ENCODE results near the gene TNS3.

GRCh38 chr7:47378728-47379395 is 203.0 kb downstream of the TNS3 start:
- TF ChIP-seq, protein P1, sequence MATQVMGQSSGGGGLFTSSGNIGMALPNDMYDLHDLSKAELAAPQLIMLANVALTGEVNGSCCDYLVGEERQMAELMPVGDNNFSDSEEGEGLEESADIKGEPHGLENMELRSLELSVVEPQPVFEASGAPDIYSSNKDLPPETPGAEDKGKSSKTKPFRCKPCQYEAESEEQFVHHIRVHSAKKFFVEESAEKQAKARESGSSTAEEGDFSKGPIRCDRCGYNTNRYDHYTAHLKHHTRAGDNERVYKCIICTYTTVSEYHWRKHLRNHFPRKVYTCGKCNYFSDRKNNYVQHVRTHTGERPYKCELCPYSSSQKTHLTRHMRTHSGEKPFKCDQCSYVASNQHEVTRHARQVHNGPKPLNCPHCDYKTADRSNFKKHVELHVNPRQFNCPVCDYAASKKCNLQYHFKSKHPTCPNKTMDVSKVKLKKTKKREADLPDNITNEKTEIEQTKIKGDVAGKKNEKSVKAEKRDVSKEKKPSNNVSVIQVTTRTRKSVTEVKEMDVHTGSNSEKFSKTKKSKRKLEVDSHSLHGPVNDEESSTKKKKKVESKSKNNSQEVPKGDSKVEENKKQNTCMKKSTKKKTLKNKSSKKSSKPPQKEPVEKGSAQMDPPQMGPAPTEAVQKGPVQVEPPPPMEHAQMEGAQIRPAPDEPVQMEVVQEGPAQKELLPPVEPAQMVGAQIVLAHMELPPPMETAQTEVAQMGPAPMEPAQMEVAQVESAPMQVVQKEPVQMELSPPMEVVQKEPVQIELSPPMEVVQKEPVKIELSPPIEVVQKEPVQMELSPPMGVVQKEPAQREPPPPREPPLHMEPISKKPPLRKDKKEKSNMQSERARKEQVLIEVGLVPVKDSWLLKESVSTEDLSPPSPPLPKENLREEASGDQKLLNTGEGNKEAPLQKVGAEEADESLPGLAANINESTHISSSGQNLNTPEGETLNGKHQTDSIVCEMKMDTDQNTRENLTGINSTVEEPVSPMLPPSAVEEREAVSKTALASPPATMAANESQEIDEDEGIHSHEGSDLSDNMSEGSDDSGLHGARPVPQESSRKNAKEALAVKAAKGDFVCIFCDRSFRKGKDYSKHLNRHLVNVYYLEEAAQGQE (IDR thresholded peaks at IDR 0.05; ENCODE audit: insufficient read depth in 1 of 2, low read depth in 2 of 2, low read length in 1 of 2), result no peak
- TF ChIP-seq CTCF (IDR thresholded peaks at IDR 0.05) (no peak), SIN3A (IDR thresholded peaks at IDR 0.05; ENCODE audit: borderline replicate concordance, insufficient read depth, low read depth, low read length) (no peak), TCF7L2 (IDR thresholded peaks at IDR 0.05; ENCODE audit: low read depth, low read length) (no peak)
